ENCODE measurements around the gene SDF2L1.

GRCh38 chr22:21682385-21683175 is 40.5 kb downstream of the SDF2L1 start:
- TF ChIP-seq TARDBP (IDR thresholded peaks at IDR 0.05), result no peak
- no peak for TF ChIP-seq SP1 (IDR thresholded peaks at IDR 0.05)
- TF ChIP-seq, protein P1, sequence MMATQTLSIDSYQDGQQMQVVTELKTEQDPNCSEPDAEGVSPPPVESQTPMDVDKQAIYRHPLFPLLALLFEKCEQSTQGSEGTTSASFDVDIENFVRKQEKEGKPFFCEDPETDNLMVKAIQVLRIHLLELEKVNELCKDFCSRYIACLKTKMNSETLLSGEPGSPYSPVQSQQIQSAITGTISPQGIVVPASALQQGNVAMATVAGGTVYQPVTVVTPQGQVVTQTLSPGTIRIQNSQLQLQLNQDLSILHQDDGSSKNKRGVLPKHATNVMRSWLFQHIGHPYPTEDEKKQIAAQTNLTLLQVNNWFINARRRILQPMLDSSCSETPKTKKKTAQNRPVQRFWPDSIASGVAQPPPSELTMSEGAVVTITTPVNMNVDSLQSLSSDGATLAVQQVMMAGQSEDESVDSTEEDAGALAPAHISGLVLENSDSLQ (IDR thresholded peaks at IDR 0.05), result no peak
- TF ChIP-seq ZNF384 (IDR thresholded peaks at IDR 0.05), result no peak
- TF ChIP-seq L3MBTL2 (conservative IDR thresholded peaks at IDR 0.05), result no peak
- TF ChIP-seq FOXM1 (IDR thresholded peaks at IDR 0.05; ENCODE audit: borderline replicate concordance), result no peak
